T-helper 22 cell (primary cell): ENCODE results near the gene MBP.
A peak's percentile ranks its signal among the peaks of the same experiment; 100 is the strongest.

Experiments
- DNase-seq: peaks from one replicate; pipeline ENCODE4 v3.0.0-alpha.2; 2020; ENCODE audit warnings: low read depth

MBP gene

DNA sequence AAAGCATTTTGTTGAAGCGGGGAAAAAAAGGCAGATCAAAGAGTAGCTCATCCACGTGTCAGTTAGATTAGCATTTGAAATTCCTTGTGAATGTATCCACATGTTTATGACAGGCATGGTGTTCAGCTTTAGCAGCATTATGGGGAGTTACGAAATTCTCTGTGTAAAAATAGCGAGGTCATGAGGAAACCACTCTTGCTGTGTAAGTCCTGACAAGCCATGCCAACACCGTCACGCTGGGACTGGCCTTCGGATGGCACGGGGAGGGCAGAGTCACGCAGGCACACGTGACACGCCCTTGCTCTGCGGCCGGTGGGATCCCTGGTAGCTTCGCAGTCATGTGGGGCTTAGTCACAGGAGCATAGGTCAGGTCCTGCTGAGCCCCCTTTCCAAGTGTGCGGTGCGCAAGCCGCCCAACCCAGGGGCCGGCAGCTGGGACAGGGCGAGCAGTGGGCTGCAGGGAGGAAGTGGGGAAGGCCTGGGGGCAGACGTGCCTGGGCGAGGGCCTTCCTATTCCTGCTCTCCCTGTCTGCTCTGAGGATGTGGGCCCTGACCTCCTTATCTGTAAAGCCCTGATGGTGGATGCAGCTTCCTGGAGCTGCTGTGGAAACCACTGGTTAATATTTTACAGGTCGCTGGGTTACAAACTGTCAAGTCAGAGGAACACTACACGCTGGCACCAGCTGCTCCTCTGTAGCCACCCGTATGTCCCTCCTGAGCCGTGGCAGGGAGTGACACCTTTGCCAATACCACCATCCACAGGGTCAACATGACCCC lies 18.0 kb downstream of the MBP start:
- DNase-seq = no peak

DNA sequence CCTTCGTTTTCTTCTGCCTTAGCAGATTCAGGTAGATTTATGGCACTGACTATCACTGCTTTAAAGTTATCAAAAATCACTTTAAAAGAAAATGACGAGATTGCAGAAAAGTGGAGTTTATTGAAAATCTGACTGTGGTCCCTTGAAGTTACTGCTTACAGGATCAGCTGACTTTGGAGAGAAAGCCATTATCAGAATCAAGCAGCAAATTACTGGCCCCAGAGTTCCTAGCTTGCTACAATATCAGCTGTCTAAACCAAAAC lies 18.5 kb downstream of the MBP start:
- no peak for DNase-seq

DNA sequence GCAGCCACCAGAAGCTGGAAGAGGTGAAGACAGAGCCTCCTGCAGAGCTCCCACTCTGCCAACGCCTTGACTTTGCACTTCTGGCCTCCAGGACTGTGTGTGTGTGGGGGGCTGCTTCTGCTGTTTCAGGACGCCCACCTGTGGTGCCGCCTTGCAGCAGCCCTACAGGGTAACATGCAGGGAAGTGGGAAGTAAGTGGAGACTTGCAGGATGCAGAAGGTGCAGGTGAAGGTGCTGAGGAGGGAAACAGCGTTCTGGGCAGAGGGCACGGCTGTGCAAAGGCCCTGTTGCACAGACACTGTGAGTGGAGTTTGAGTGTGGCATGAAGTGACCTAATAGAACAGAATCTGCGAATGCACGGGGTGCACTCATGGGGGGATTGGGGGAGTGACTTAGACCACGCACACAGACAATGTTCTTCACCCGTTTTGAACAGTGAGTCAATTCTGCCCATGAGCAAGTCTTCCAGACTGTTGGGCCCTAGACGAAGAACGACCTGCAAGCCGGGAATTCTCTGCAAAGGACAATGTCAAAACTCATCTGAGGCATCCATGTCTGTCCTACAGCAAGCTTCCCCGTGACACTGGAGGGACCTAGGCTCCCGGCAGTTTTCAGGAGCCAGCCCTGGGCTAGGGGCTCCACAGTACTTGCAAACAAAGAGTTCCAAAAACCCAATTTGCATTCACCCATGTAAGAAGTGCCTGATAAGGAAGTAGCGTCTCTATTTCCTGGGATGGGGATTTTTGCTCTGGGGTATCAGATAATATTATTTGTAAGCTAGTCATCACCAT lies 19.0 kb downstream of the MBP start:
- DNase-seq = no peak

DNA sequence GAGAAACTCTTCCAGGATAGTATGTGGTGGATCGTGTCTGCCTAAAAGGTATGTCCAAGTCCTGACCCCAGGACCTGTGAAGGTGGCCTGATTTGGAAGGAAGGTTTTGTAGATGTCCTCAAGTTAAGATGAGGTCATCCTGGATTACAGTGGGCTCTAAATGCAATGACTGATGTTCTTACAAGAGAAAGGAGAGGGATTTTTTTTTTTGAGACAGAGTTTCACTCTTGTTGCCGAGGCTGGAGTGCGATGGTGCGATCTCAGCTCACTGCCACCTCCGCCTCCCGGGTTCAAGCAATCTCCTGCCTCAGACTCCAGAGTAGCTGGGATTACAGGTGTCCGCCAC lies 19.9 kb downstream of the MBP start:
- no peak for DNase-seq

- DNase-seq = no peak
Measured at GRCh38 chr18:77111951-77112746, 20.4 kb downstream of the MBP start.

DNA sequence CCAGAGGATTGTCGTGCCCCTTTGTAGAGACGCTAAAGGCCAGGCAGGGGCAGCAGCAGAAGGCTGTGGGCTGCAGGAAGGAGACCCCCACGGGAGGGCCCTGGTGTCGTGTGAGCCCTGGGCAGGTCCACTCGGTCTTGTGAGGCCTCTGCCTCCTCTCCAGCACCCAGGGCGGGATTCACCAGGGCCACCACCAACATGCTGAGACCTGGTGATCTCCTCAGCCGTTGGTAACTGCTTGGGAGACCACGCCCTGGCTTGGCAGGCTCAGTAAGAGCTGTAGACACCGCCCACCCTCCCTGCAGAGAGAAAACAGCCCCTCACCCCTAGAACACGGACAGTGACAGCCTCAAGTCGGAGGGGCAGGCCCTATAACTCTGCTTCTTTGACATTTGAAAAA lies 21.1 kb downstream of the MBP start:
- DNase-seq = no peak

DNA sequence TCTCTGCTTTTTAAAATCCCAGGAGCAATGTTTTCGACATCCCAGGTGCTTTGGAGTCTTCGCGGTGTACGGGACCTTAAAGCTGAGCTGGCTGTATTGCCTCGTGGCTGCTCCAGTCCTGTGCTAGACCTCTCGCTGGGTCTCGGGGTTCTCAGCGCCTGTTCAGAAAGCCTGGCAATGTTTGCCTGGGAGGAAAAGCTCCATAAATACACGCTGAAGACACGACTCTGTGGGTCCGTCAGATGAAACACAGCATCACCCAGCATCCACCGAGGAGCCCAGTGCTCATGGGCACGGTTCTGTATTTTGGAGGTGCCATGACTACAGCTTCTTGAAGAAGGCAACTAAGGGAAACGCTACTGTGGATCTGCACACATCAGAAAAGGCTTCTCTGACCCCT lies 21.6 kb downstream of the MBP start:
- no peak for DNase-seq

DNA sequence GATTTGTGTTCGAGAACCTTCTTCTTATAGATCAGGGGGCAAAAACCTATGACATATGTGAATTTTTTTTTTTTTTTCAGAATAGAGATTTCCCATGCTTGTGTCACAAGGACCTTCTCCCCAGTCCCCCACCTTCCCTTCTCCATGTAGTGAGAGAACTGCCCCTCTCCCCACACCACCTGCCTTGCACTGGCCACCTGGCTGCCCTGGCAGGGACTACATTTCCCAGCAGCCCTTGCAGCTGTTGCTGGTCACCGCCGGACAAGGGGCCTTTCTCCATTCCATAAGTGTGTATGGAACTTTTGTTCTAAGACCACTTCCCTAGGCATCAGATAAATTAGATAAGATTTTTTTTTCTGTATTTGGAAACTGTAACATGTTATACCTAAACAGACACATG lies 22.2 kb downstream of the MBP start:
- DNase-seq = no peak

DNA sequence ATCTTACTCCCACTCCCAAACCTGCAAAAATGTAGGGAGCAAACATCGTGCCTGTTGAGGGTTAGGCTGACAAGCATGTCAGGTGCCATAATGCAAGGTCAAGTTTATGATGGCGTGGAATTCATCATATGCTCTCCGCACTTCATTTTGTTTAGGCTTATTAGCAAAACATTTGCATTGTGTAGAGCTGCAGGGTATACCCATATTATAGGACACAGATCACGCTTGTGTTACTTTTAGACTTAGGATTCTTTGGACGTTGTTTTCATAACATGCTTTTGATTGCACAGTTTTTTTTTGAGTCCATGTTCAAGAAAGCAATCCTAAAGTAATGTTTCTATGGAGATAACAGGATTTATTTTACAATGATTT lies 22.9 kb downstream of the MBP start:
- DNase-seq = no peak

DNA sequence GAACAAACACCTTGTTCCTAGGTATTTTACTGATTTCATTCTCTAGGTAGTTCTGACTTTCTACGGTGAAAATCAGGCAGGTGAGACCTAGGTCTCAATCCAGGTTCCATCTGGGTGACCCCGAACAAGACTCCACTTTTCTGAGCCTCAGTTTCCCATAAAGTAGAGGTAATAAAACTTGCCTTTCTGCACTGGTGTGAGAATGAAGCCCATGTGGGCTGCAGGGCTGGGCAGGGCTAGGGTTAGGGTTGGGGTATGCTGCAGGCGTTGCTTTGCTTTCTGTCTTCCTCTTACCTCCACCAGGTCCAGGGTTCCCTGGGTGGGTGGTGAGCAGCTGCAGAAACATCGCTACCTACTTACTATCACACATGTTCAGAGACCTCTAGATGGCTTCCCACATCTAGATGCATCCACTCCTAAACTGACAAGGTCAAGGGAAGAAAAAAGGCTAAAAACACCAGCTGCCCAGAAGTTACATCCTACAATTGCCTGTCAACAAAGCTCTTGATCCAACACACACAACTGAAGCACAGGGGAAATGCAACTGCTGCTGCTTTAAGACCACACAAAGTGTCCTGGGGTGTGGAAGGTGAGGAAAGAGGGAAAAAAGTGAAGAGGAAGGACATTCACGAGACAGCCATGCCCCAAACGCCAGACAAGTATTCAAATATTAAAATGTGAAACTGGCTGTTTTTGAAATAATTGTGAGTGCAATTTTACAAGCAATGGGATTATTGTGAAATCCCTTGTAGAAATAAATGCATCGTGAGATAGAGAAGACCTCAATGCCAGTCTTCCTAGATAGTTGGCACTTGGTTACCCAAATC lies 23.5 kb downstream of the MBP start:
- no peak for DNase-seq

- no peak for DNase-seq
Measured at GRCh38 chr18:77108001-77108692, 24.4 kb downstream of the MBP start.

DNA sequence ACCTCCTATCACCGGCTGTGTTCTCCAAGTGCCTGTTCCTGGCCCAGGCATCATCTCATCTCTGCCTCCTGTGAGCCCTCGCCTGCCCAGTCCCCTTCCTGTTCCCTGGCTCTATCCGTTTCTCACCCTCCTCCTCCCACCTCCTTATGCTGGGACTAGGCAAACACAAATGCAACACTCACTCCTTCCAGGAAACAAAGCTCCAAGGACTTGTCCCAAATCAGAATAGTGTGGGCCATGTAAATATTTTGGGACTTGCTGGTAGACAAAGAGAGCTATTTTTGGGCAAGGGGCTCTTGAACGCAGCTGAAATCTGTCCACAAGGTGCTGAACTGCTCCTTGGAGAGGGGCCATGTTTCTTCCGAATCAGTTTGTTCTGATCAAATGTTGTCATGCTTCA lies 25.3 kb downstream of the MBP start:
- no peak for DNase-seq

DNA sequence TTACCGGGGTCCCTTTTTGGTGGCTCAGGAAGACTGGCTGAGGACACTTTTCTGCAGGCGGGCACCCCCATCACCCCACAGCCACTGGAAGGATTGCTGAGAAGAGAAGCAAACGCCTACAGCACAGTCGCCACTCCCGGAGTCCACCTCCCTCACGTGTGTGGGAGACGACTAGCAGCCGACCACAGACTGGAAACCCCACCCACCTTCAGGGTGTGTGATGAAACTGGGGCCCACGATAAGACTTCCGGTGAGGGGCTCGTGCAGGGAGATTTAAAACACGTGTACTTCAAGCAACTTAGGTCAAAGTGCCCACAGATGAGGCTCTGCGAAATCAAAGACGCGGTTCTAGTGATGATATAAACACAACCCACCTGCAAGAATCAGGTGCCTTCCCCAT lies 26.3 kb downstream of the MBP start:
- DNase-seq = peak; percentile 86

- DNase-seq = no peak
Measured at GRCh38 chr18:77105680-77106079, 26.9 kb downstream of the MBP start.

DNA sequence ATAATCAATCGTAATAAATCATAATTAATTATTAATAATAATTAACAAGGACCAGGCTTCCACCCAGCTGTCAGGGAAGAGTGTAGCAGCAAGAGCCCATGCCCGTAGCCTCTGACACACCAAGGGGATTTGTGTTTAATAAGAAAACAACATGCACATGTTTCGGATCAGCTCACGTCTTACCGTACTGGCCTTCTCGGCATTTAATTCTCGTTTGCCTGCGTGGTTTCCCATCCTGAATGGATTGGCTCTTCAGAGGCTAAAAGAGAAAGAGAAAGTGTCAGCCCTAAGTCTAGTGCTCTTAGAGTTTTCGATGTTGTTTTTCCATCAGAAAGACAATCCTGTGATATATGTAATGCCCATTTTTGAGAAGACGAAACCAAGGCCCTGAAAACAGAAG lies 27.6 kb downstream of the MBP start:
- no peak for DNase-seq

- no peak for DNase-seq
Measured at GRCh38 chr18:77103991-77104531, 28.5 kb downstream of the MBP start.

DNA sequence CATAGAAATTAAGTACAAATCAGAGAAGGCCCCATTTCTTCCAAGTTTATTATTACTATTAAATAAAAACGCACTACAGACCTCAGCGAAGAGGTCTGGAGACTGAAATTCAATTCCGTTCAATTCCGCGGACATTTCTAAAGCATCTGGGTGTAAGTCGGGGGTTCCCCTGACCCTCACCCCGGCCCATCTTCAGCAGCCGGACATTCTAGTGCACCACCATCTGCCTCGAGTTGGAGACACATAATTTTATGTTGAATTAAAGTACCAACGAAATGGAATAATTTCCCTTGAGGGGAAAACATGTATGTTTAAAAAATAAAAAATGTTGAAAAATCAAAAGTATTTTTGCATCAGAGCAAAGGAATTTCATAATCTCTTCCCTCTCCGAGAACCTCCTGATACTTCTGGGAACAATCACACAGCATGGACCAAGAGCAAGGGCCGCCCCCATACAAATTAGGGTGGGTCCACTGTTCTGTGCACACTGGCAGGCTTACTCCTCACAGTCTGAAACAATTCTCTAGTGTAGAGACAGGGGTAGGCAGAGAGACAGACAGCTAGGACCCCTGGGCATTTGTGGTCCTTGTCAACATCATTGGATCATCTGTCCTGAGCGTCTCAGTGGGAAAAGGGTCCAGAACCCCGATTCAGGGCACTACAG lies 29.3 kb downstream of the MBP start:
- DNase-seq = no peak

DNA sequence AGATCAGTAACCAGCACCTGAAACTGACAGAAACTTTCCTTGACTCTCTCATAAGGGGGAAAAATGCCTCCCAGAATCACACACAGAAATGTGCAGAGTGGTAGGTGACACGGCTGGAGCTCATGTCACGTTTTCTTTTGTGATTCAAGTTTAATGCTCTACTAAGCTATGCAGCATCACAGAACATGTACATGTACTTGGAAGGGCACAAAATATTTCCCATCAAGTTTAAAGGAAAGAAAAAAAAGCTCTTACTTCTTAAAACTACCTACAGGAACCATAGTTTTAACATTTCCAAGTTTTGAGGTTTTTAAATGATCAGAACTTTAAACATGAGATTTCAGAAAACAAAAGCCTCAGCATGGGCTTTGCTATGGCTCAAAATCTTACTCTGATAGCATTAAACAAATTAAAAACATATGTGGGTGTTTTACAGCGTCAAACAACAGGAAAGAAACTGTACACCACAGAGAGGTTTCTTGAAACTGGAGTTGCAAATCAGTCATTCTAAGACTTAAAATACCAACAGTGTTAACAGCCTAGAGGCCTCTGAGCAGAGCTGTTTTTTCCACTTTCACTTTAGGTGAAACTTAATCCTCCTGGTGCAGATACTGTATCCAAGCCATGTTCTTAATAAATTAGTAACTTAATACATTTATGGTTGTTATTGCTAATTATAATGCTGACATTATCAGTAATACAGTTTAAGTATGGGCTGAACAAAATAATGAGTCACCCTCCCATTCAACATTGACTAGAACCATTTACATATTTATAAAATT lies 30.1 kb downstream of the MBP start:
- no peak for DNase-seq

- peak; percentile 36 for DNase-seq
Measured at GRCh38 chr18:77101410-77102258, 30.9 kb downstream of the MBP start.
